HepG2 (cell line): ENCODE results near the gene NFE2L1. TPM values are rescaled to one million over a fixed set of nuclear protein-coding genes. Genes with fewer than 3 reads are reported as not detected.

Experiments used
- IKZF4 ChIP-seq: sonication (generic); formaldehyde crosslinking; IDR thresholded peaks from 2 replicates; pipeline ENCODE4 v1.5.1; 2020; ENCODE audit warnings: borderline replicate concordance, mild to moderate bottlenecking, low read depth, missing genetic modification reagents; ENCODE audit errors: not compliant biosample characterization
- KDM3A ChIP-seq: IDR thresholded peaks from 2 replicates; pipeline ENCODE4 v1.6.1; 2018; ENCODE audit warnings: low read depth, missing compliant biosample characterization
- KLF11 ChIP-seq: IDR thresholded peaks from 2 replicates; pipeline ENCODE4 v1.6.1; 2016; ENCODE audit warnings: missing compliant biosample characterization
- NFKBIZ ChIP-seq: IDR thresholded peaks from 2 replicates; pipeline ENCODE4 v1.6.1; 2018; ENCODE audit warnings: missing genetic modification reagents, missing compliant biosample characterization
- NR3C1 ChIP-seq: sonication (generic); formaldehyde crosslinking; IDR thresholded peaks from 2 replicates; pipeline ENCODE4 v1.4.0; 2020; ENCODE audit warnings: missing genetic modification reagents
- RFX3 ChIP-seq: IDR thresholded peaks from 2 replicates; pipeline ENCODE4 v1.6.1; 2016; ENCODE audit warnings: missing biosample characterization, missing genetic modification reagents
- SRY ChIP-seq: sonication (generic); formaldehyde crosslinking; IDR thresholded peaks from 2 replicates; pipeline ENCODE4 v1.8.0; 2022; ENCODE audit warnings: mild to moderate bottlenecking, missing genetic modification reagents
- TCF7L2 ChIP-seq: IDR thresholded peaks from 2 replicates; pipeline ENCODE4 v1.6.1; 2011; ENCODE audit warnings: mild to moderate bottlenecking, low read depth, low read length, moderate library complexity
- THRA ChIP-seq: sonication (generic); formaldehyde crosslinking; IDR thresholded peaks from 2 replicates; pipeline ENCODE4 v1.4.0; 2020; ENCODE audit warnings: missing genetic modification reagents, borderline replicate concordance
- ZBTB20 ChIP-seq: sonication (generic); formaldehyde crosslinking; IDR thresholded peaks from 2 replicates; pipeline ENCODE4 v1.8.1; 2023; ENCODE audit warnings: missing genetic modification reagents, low read depth, mild to moderate bottlenecking, borderline replicate concordance
- ZFX ChIP-seq: sonication (generic); formaldehyde crosslinking; IDR thresholded peaks from 2 replicates; pipeline ENCODE4 v1.4.0; 2020; ENCODE audit warnings: mild to moderate bottlenecking, low read depth, missing genetic modification reagents, moderate library complexity
- ZNF160 ChIP-seq: sonication (generic); formaldehyde crosslinking; IDR thresholded peaks from 2 replicates; pipeline ENCODE4 v1.8.0; 2022; ENCODE audit warnings: mild to moderate bottlenecking, inconsistent platforms, missing genetic modification reagents
- ZNF180 ChIP-seq: sonication (generic); formaldehyde crosslinking; IDR thresholded peaks from 2 replicates; pipeline ENCODE4 v1.4.0; 2020; ENCODE audit warnings: low read depth, missing genetic modification reagents, borderline replicate concordance
- ZNF446 ChIP-seq: sonication (generic); formaldehyde crosslinking; IDR thresholded peaks from 2 replicates; pipeline ENCODE4 v1.5.0; 2020; ENCODE audit warnings: mild to moderate bottlenecking, missing genetic modification reagents
- ZNF563 ChIP-seq: sonication (generic); formaldehyde crosslinking; IDR thresholded peaks from 2 replicates; pipeline ENCODE4 v1.8.0; 2022; ENCODE audit warnings: mild to moderate bottlenecking, moderate library complexity, missing genetic modification reagents
- ZNF75D ChIP-seq: sonication (generic); formaldehyde crosslinking; IDR thresholded peaks from 2 replicates; pipeline ENCODE4 v1.8.1; 2023; ENCODE audit warnings: missing genetic modification reagents, mild to moderate bottlenecking, borderline replicate concordance
- ZNF878 ChIP-seq: sonication (generic); formaldehyde crosslinking; IDR thresholded peaks from 2 replicates; pipeline ENCODE4 v1.8.1; 2023; ENCODE audit warnings: mild to moderate bottlenecking, missing genetic modification reagents, moderate library complexity
- polyA plus RNA-seq, 8 experiments: library from polyadenylated mRNA; depleted of rRNA in 3 of 8; stranded (reverse) in 7 of 8; unstranded in 1 of 8; fragments of >200 nt; fragmentation: Illumina TruSeq in 4 of 8; extraction: Trizol in 4 of 8; gene quantifications; 2 replicates each; pipeline versions ENCODE4 v1.2.1 to v1.2.3, GENCODE V29; 2011 to 2016; ENCODE audit warnings: low read depth in 4 of 8, missing spikeins in 1 of 8, mixed read lengths in 1 of 8; ENCODE audit not compliant: insufficient read depth in 1 of 8
- total RNA-seq, 5 experiments: library from RNA; depleted of rRNA; stranded (reverse); fragments of >200 nt; fragmentation: Illumina TruSeq; extraction: Trizol; gene quantifications; 2 replicates each; pipeline ENCODE4 v1.2.3, GENCODE V29; 2016; ENCODE audit warnings: low read depth in 1 of 5
- TF ChIP-seq, protein P1 (sequence below): sonication (generic); formaldehyde crosslinking; IDR thresholded peaks from 2 replicates; pipeline ENCODE4 v1.8.0; 2022; ENCODE audit warnings: low read depth, missing genetic modification reagents
- TF ChIP-seq, protein P2 (sequence below): sonication (generic); formaldehyde crosslinking; IDR thresholded peaks from 2 replicates; pipeline ENCODE4 v1.4.0; 2020; ENCODE audit warnings: mild to moderate bottlenecking, missing genetic modification reagents, borderline replicate concordance
- TF ChIP-seq, protein P3 (sequence below): sonication (generic); formaldehyde crosslinking; conservative IDR thresholded peaks from 2 replicates; pipeline ENCODE4 v1.4.0; 2020; ENCODE audit warnings: missing genetic modification reagents
- TF ChIP-seq, protein P4 (sequence below): sonication (generic); formaldehyde crosslinking; IDR thresholded peaks from 2 replicates; pipeline ENCODE4 v1.8.0; 2022; ENCODE audit warnings: mild to moderate bottlenecking, missing genetic modification reagents, borderline replicate concordance

Gene NFE2L1
- total and polyA plus RNA-seq, 2 of the 13 experiments (the other 11 are each of a cell fraction or from before 2014, with no cell fraction given), result 67.0 to 234 TPM

- TF ChIP-seq, protein P1, sequence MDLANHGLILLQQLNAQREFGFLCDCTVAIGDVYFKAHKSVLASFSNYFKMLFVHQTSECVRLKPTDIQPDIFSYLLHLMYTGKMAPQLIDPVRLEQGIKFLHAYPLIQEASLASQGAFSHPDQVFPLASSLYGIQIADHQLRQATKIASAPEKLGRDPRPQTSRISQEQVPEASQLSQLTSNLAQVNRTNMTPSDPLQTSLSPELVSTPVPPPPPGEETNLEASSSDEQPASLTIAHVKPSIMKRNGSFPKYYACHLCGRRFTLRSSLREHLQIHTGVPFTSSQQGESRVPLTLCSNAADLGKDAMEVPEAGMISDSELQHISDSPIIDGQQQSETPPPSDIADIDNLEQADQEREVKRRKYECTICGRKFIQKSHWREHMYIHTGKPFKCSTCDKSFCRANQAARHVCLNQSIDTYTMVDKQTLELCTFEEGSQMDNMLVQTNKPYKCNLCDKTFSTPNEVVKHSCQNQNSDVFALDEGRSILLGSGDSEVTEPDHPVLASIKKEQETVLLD (CRISPR knock-in tag), result no peak
- TF ChIP-seq, protein P2, sequence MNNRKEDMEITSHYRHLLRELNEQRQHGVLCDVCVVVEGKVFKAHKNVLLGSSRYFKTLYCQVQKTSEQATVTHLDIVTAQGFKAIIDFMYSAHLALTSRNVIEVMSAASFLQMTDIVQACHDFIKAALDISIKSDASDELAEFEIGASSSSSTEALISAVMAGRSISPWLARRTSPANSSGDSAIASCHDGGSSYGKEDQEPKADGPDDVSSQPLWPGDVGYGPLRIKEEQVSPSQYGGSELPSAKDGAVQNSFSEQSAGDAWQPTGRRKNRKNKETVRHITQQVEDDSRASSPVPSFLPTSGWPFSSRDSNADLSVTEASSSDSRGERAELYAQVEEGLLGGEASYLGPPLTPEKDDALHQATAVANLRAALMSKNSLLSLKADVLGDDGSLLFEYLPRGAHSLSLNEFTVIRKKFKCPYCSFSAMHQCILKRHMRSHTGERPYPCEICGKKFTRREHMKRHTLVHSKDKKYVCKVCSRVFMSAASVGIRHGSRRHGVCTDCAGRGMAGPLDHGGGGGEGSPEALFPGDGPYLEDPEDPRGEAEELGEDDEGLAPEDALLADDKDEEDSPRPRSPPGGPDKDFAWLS (CRISPR knock-in tag), result no peak
- TF ChIP-seq KDM3A (peak; percentile 61; the same call in 1 of the 2 replicates), IKZF4 (CRISPR knock-in tag) (peak; percentile 46), RFX3 (CRISPR knock-in tag) (no peak), TCF7L2 (no peak), THRA (CRISPR knock-in tag) (no peak), ZFX (peak; percentile 87), NFKBIZ (CRISPR knock-in tag) (no peak), ZNF563 (CRISPR knock-in tag) (0 out of 2 replicates have a peak, but pooled peaks have one; percentile 41), ZNF180 (CRISPR knock-in tag) (no peak), SRY (CRISPR knock-in tag) (no peak; the same call in 1 of the 2 replicates), NR3C1 (no peak), ZNF160 (CRISPR knock-in tag) (no peak), ZNF878 (CRISPR knock-in tag) (no peak), ZNF75D (CRISPR knock-in tag) (no peak), KLF11 (CRISPR knock-in tag) (no peak), ZNF446 (CRISPR knock-in tag) (no peak), ZBTB20 (CRISPR knock-in tag) (peak; percentile 29; the same call in 1 of the 2 replicates)
- TF ChIP-seq, protein P3, sequence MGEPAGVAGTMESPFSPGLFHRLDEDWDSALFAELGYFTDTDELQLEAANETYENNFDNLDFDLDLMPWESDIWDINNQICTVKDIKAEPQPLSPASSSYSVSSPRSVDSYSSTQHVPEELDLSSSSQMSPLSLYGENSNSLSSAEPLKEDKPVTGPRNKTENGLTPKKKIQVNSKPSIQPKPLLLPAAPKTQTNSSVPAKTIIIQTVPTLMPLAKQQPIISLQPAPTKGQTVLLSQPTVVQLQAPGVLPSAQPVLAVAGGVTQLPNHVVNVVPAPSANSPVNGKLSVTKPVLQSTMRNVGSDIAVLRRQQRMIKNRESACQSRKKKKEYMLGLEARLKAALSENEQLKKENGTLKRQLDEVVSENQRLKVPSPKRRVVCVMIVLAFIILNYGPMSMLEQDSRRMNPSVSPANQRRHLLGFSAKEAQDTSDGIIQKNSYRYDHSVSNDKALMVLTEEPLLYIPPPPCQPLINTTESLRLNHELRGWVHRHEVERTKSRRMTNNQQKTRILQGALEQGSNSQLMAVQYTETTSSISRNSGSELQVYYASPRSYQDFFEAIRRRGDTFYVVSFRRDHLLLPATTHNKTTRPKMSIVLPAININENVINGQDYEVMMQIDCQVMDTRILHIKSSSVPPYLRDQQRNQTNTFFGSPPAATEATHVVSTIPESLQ (CRISPR knock-in tag), result no peak
- TF ChIP-seq, protein P4, sequence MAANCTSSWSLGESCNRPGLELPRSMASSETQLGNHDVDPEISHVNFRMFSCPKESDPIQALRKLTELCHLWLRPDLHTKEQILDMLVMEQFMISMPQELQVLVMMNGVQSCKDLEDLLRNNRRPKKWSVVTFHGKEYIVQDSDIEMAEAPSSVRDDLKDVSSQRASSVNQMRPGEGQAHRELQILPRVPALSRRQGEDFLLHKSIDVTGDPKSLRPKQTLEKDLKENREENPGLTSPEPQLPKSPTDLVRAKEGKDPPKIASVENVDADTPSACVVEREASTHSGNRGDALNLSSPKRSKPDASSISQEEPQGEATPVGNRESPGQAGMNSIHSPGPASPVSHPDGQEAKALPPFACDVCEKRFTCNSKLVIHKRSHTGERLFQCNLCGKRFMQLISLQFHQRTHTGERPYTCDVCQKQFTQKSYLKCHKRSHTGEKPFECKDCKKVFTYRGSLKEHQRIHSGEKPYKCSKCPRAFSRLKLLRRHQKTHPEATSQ (CRISPR knock-in tag), result no peak
Observed at GRCh38 chr17:48037036-48037837, 10.9 kb upstream of the NFE2L1 start, which contains the start of gene COPZ2 (continued).
